IMR-90 (cell line): Measurements from ENCODE around the gene LRRC2.

Experiments used
- BHLHE40 ChIP-seq: fragments of 150-350 bp; IDR thresholded peaks from 2 replicates; pipeline ENCODE4 v1.6.1; 2016; ENCODE audit warnings: mild to moderate bottlenecking, low read depth, low read length
- CEBPB ChIP-seq: IDR thresholded peaks from 2 replicates; pipeline ENCODE4 v1.6.1; 2012; ENCODE audit warnings: low read depth, low read length, improper control_type of control experiment
- MAFK ChIP-seq: IDR thresholded peaks from 2 replicates; pipeline ENCODE4 v1.6.1; 2012; ENCODE audit warnings: low read depth, low read length, improper control_type of control experiment
- MAZ ChIP-seq: IDR thresholded peaks from 2 replicates; pipeline ENCODE4 v1.6.1; 2012; ENCODE audit warnings: low read depth, mild to moderate bottlenecking, low read length, improper control_type of control experiment, moderate library complexity, borderline replicate concordance
- MXI1 ChIP-seq: IDR thresholded peaks from 2 replicates; pipeline ENCODE4 v1.6.1; 2012; ENCODE audit warnings: low read depth, mild to moderate bottlenecking, low read length, moderate library complexity, borderline replicate concordance
- NFE2L2 ChIP-seq: fragments of 150-350 bp; IDR thresholded peaks from 2 replicates; pipeline ENCODE4 v1.6.1; 2016; ENCODE audit warnings: low read depth, mild to moderate bottlenecking, low read length
- POLR2A ChIP-seq: IDR thresholded peaks from 2 replicates; pipeline ENCODE4 v1.6.1; 2012; ENCODE audit warnings: mild to moderate bottlenecking, low read depth, low read length
- RCOR1 ChIP-seq: IDR thresholded peaks from 2 replicates; pipeline ENCODE4 v1.6.1; 2012; ENCODE audit warnings: mild to moderate bottlenecking, low read length, improper control_type of control experiment; ENCODE audit not compliant: insufficient replicate concordance
- SMC3 ChIP-seq: fragments of 150-350 bp; IDR thresholded peaks from 2 replicates; pipeline ENCODE4 v1.6.1; 2016; ENCODE audit warnings: low read depth, mild to moderate bottlenecking, antibody characterized with exemption, low read length, moderate library complexity
- TF ChIP-seq, protein P1 (sequence below): conservative IDR thresholded peaks from 2 replicates; pipeline ENCODE4 v1.5.1; 2012; ENCODE audit warnings: mild to moderate bottlenecking, low read depth, low read length, improper control_type of control experiment
- TF ChIP-seq, protein P2 (sequence below): fragments of 150-350 bp; IDR thresholded peaks from 2 replicates; pipeline ENCODE4 v1.6.1; 2017; ENCODE audit warnings: mild to moderate bottlenecking, antibody characterized with exemption, low read length, low read depth
- TF ChIP-seq, protein P3 (sequence below): fragments of 150-350 bp; IDR thresholded peaks from 2 replicates; pipeline ENCODE4 v1.6.1; 2016; ENCODE audit warnings: low read depth, mild to moderate bottlenecking, low read length, moderate library complexity, borderline replicate concordance

DNA sequence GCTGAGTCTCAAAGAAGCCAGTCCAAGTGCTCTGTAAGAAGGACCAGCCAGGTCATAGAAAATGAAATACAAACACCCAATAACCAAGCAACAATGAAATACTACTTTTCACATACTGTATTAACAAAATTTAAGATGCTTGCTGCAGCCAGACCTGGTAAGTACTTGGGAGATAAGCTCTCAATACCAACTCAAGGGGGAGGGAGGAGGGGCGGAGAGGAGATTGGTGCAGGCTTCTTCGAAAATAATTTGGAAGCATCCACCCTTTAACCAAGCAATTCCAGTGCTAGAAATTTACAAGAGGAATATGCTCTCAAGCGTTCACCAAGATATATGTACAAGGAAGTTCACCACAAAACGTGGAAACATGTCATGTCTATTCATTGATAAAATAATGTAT lies 7.6 kb upstream of the LRRC2 start:
- TF ChIP-seq, protein P1, sequence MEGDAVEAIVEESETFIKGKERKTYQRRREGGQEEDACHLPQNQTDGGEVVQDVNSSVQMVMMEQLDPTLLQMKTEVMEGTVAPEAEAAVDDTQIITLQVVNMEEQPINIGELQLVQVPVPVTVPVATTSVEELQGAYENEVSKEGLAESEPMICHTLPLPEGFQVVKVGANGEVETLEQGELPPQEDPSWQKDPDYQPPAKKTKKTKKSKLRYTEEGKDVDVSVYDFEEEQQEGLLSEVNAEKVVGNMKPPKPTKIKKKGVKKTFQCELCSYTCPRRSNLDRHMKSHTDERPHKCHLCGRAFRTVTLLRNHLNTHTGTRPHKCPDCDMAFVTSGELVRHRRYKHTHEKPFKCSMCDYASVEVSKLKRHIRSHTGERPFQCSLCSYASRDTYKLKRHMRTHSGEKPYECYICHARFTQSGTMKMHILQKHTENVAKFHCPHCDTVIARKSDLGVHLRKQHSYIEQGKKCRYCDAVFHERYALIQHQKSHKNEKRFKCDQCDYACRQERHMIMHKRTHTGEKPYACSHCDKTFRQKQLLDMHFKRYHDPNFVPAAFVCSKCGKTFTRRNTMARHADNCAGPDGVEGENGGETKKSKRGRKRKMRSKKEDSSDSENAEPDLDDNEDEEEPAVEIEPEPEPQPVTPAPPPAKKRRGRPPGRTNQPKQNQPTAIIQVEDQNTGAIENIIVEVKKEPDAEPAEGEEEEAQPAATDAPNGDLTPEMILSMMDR, result no peak
- TF ChIP-seq, protein P2, sequence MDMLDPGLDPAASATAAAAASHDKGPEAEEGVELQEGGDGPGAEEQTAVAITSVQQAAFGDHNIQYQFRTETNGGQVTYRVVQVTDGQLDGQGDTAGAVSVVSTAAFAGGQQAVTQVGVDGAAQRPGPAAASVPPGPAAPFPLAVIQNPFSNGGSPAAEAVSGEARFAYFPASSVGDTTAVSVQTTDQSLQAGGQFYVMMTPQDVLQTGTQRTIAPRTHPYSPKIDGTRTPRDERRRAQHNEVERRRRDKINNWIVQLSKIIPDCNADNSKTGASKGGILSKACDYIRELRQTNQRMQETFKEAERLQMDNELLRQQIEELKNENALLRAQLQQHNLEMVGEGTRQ, result no peak
- TF ChIP-seq POLR2A, result no peak
- TF ChIP-seq CEBPB, result no peak
- no peak for TF ChIP-seq BHLHE40
- TF ChIP-seq MAFK, result no peak
- TF ChIP-seq, protein P3, sequence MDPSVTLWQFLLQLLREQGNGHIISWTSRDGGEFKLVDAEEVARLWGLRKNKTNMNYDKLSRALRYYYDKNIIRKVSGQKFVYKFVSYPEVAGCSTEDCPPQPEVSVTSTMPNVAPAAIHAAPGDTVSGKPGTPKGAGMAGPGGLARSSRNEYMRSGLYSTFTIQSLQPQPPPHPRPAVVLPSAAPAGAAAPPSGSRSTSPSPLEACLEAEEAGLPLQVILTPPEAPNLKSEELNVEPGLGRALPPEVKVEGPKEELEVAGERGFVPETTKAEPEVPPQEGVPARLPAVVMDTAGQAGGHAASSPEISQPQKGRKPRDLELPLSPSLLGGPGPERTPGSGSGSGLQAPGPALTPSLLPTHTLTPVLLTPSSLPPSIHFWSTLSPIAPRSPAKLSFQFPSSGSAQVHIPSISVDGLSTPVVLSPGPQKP, result no peak
- TF ChIP-seq SMC3, result no peak
- TF ChIP-seq MAZ, result no peak
- TF ChIP-seq RCOR1, result no peak
- no peak for TF ChIP-seq MXI1
- TF ChIP-seq NFE2L2, result no peak
